Measurements from ENCODE around the gene CACNA1D.

GRCh38 chr3:53657651-53658050 lies 163.2 kb downstream of the CACNA1D start:
- TF ChIP-seq CTCF (conservative IDR thresholded peaks at IDR 0.05) (no peak), ZFX (IDR thresholded peaks at IDR 0.05) (no peak)

All from C4-2B (cell line).